SKM-1 (cell line): ENCODE measurements around the gene PIK3R5.
A peak's percentile ranks its signal among the peaks of the same experiment; 100 is the strongest.

Experiments used
- DNase-seq: peaks from one replicate; lab custom pipeline; 2025; ENCODE audit not compliant: unreplicated experiment; lab: John Stamatoyannopoulos, UW

The PIK3R5 gene

GRCh38 chr17:8925808-8926207, 39.7 kb downstream of the PIK3R5 start:
- DNase-seq = no peak

GRCh38 chr17:8925141-8925540, 40.4 kb downstream of the PIK3R5 start:
- DNase-seq = no peak

GRCh38 chr17:8924595-8924994, 40.9 kb downstream of the PIK3R5 start:
- DNase-seq = no peak

GRCh38 chr17:8923762-8924161, 41.7 kb downstream of the PIK3R5 start:
- DNase-seq = no peak

GRCh38 chr17:8922928-8923327, 42.6 kb downstream of the PIK3R5 start:
- DNase-seq = no peak

- DNase-seq = peak; percentile 39
Observed at GRCh38 chr17:8922451-8922850, 43.1 kb downstream of the PIK3R5 start.

- DNase-seq = no peak
Observed at GRCh38 chr17:8921147-8921546, 44.4 kb downstream of the PIK3R5 start.

GRCh38 chr17:8918807-8919465, 46.6 kb downstream of the PIK3R5 start:
- DNase-seq = no peak

GRCh38 chr17:8916466-8916865, 49.0 kb downstream of the PIK3R5 start:
- DNase-seq = peak; percentile 8

- no peak for DNase-seq
Observed at GRCh38 chr17:8914554-8914953, 51.0 kb downstream of the PIK3R5 start.

GRCh38 chr17:8913879-8914278, 51.6 kb downstream of the PIK3R5 start:
- DNase-seq = no peak

GRCh38 chr17:8913091-8913490, 52.4 kb downstream of the PIK3R5 start:
- DNase-seq = no peak

GRCh38 chr17:8912084-8912981, 53.2 kb downstream of the PIK3R5 start:
- DNase-seq = no peak

GRCh38 chr17:8910969-8911604, 54.4 kb downstream of the PIK3R5 start:
- DNase-seq = no peak

GRCh38 chr17:8909586-8910270, 55.8 kb downstream of the PIK3R5 start:
- DNase-seq = no peak

- no peak for DNase-seq
Observed at GRCh38 chr17:8905331-8905730, 60.2 kb downstream of the PIK3R5 start.

GRCh38 chr17:8904686-8905085, 60.8 kb downstream of the PIK3R5 start:
- DNase-seq = no peak

GRCh38 chr17:8904201-8904600, 61.3 kb downstream of the PIK3R5 start:
- no peak for DNase-seq

- no peak for DNase-seq
Observed at GRCh38 chr17:8900626-8901585, 64.6 kb downstream of the PIK3R5 start.

- no peak for DNase-seq
Observed at GRCh38 chr17:8900207-8900606, 65.3 kb downstream of the PIK3R5 start.
